ENCODE data around the gene RAI1. TPM values are rescaled to one million over a fixed set of nuclear protein-coding genes. Genes with fewer than 3 reads are reported as not detected.

RAI1 gene
- total RNA-seq, 4 donors from 2014 or later, result 19.4 to 38.2 (median 35.3) TPM

- H3K4me3 ChIP-seq (ENCODE audit: low read depth, poor library complexity, severe bottlenecking), result no peak overlapping the region
- no peak for DNase-seq (ENCODE audit: low spot score in 2 of 2)
- TF ChIP-seq CTCF (IDR thresholded peaks at IDR 0.05) (no peak), POLR2A (IDR thresholded peaks at IDR 0.05) (no peak)
- 24 to 31% methylated on average over 4 to 6 of the region's 7 CpGs for WGBS, 2 donors
- intact Hi-C loops (cut with DNase I; ENCODE audit: low total_unique reads), result no loop called here
These were observed 159.7 kb downstream of the RAI1 start for GRCh38 chr17:17840751-17841591.

GRCh38 chr17:17841601-17842025 is 160.4 kb downstream of the RAI1 start:
- no peak overlapping the region for H3K4me3 ChIP-seq (ENCODE audit: low read depth, poor library complexity, severe bottlenecking)
- intact Hi-C loops (cut with DNase I; ENCODE audit: low total_unique reads), result no loop called here
- 50 to 86% methylated on average over 1 of the region's 1 CpG for WGBS, 2 donors
- TF ChIP-seq CTCF (IDR thresholded peaks at IDR 0.05) (no peak), POLR2A (IDR thresholded peaks at IDR 0.05) (no peak)
- no peak for DNase-seq (ENCODE audit: low spot score in 2 of 2)

GRCh38 chr17:17842111-17842876 is 161.0 kb downstream of the RAI1 start:
- no peak for TF ChIP-seq CTCF (IDR thresholded peaks at IDR 0.05)
- no peak for TF ChIP-seq POLR2A (IDR thresholded peaks at IDR 0.05)
- DNase-seq (ENCODE audit: low spot score in 2 of 2), result no peak
- intact Hi-C loops (cut with DNase I; ENCODE audit: low total_unique reads), result no loop called here
- no peak overlapping the region for H3K4me3 ChIP-seq (ENCODE audit: low read depth, poor library complexity, severe bottlenecking)
- 40 to 51% methylated on average over 1 to 9 of the region's 9 CpGs for WGBS, 2 donors

GRCh38 chr17:17843096-17843495 is 161.8 kb downstream of the RAI1 start:
- TF ChIP-seq POLR2A (IDR thresholded peaks at IDR 0.05), result no peak
- no peak for TF ChIP-seq CTCF (IDR thresholded peaks at IDR 0.05)
- 45 to 53% methylated on average over 4 of the region's 4 CpGs for WGBS, 2 donors
- no peak for DNase-seq (ENCODE audit: low spot score in 2 of 2)
- no peak overlapping the region for H3K4me3 ChIP-seq (ENCODE audit: low read depth, poor library complexity, severe bottlenecking)
- intact Hi-C loops (cut with DNase I; ENCODE audit: low total_unique reads), result no loop called here

DNA sequence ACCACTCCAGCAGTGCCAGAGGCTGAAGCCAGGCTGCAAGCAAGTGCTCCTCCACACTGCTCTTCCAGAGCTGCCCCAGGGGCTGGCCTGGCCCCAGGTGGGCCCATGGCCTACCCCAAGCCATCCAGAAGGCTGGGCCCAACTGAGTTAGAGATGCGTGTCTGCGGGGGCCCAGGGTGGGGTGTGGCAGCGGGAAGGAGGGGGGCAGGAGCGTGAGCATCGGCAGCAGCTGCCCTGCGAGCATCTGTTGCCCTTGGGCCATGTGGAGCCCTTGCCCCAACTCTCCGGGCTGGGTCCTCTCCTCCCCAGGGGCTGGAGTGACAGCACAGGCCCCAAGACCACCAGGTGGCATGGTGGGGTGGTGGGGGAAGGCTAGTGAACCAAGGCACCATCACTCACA is 162.8 kb downstream of the RAI1 start:
- H3K4me3 ChIP-seq (ENCODE audit: low read depth, poor library complexity, severe bottlenecking), result no peak overlapping the region
- intact Hi-C loops (cut with DNase I; ENCODE audit: low total_unique reads), result no loop called here
- DNase-seq (ENCODE audit: low spot score in 2 of 2), result no peak
- TF ChIP-seq CTCF (IDR thresholded peaks at IDR 0.05), result no peak
- TF ChIP-seq POLR2A (IDR thresholded peaks at IDR 0.05), result no peak
- WGBS, 2 donors, result 81 to 82% methylated on average over 7 of the region's 7 CpGs

All from lower leg skin (tissue), 4 donors.